Breast epithelium (tissue), 4 donors: ENCODE data around the gene NRXN3. TPM values are rescaled to one million over a fixed set of nuclear protein-coding genes. Genes with fewer than 3 reads are reported as not detected.

Experiments
- DNase-seq, 2 donors: peaks; one replicate each; pipeline ENCODE4 v3.0.0-alpha.2; 2019; ENCODE audit warnings: low spot score in 2 of 2
- H3K27ac ChIP-seq, 2 donors: fragments of 200-600 bp; sonication (generic) in 1 of 2; one replicate each; pipeline ENCODE4 v1.5.1; 2016 to 2019; ENCODE audit warnings: mild to moderate bottlenecking in 1 of 2
- H3K27me3 ChIP-seq, 2 donors: fragments of 200-600 bp; sonication (generic) in 1 of 2; one replicate each; pipeline versions ENCODE4 v1.5.1 to v1.6.0; 2017 to 2019; ENCODE audit warnings: control low read depth in 1 of 2, mild to moderate bottlenecking in 1 of 2
- H3K36me3 ChIP-seq: fragments of 200-600 bp; one replicate; pipeline ENCODE4 v1.5.1; 2019
- H3K4me1 ChIP-seq, 2 donors: fragments of 200-600 bp; sonication (generic); one replicate each; pipeline ENCODE4 v1.5.1; 2016 to 2019; ENCODE audit warnings: control low read depth in 1 of 2
- H3K4me3 ChIP-seq, 3 donors: fragments of 200-600 bp; sonication (generic); 1 replicate in 2 of 3; 2 replicates in 1 of 3; pipeline ENCODE4 v1.5.1; 2016 to 2019; ENCODE audit warnings: mild to moderate bottlenecking in 3 of 3, moderate library complexity in 2 of 3
- H3K9me3 ChIP-seq, 2 donors: fragments of 200-600 bp; sonication (generic) in 1 of 2; one replicate each; pipeline ENCODE4 v1.5.1; 2016 to 2019; ENCODE audit warnings: control low read depth in 1 of 2
- CTCF ChIP-seq, 3 donors: fragments of 450-650 bp; IDR thresholded peaks; one replicate each; pipeline ENCODE4 v1.5.1; 2016 to 2017; ENCODE audit warnings: antibody characterized with exemption in 3 of 3, mild to moderate bottlenecking in 3 of 3, moderate library complexity in 3 of 3
- POLR2A ChIP-seq: fragments of 450-650 bp; IDR thresholded peaks from one replicate; pipeline ENCODE4 v1.6.1; 2016; ENCODE audit warnings: antibody characterized with exemption, mild to moderate bottlenecking, moderate library complexity
- POLR2AphosphoS5 ChIP-seq, 3 donors: sonication (generic); formaldehyde crosslinking; IDR thresholded peaks; one replicate each; pipeline ENCODE4 v1.6.1; 2017; ENCODE audit warnings: antibody characterized with exemption in 3 of 3
- intact Hi-C: fragments of 100-400 bp; cut with DNase I; formaldehyde crosslinking; loops from one replicate; pipeline ENCODE4 v1.15.1; 2023; ENCODE audit warnings: low total_unique reads
- total RNA-seq, 3 donors: library from RNA; depleted of rRNA; stranded (reverse); fragments of >200 nt; gene quantifications; one replicate each; pipeline ENCODE4 v1.1.0, GENCODE V29; 2016

NRXN3 gene
- total RNA-seq, 3 donors from 2014 or later: 2.9 to 3.6 (median 3.5) TPM

GRCh38 chr14:79475887-79476532 lies 1305.8 kb downstream of the NRXN3 start:
- Histone ChIP-seq H3K9me3 (no peaks in the 10 kb centered on the region), H3K4me1 (no peaks in the 10 kb centered on the region), H3K27me3 (no peaks in the 10 kb centered on the region), H3K27ac (no peak overlapping the region), H3K4me3 (no peak overlapping the region), H3K36me3 (no peaks in the 10 kb centered on the region)
- no peak for TF ChIP-seq CTCF (IDR thresholded peaks at IDR 0.05)
- TF ChIP-seq POLR2A: no peak
- TF ChIP-seq POLR2AphosphoS5 (IDR thresholded peaks at IDR 0.05): no peak
- intact Hi-C loops: loop anchor here (5.0 kb wide), 1 partner anchor 166 kb away; no protein-coding TSS in a partner anchor
- no peak for DNase-seq

GRCh38 chr14:79476552-79476951 lies 1306.4 kb downstream of the NRXN3 start:
- no peak for DNase-seq
- Histone ChIP-seq H3K36me3 (no peaks in the 10 kb centered on the region), H3K4me1 (no peaks in the 10 kb centered on the region), H3K9me3 (no peaks in the 10 kb centered on the region), H3K27ac (no peak overlapping the region), H3K27me3 (no peaks in the 10 kb centered on the region), H3K4me3 (no peak overlapping the region)
- TF ChIP-seq POLR2AphosphoS5 (IDR thresholded peaks at IDR 0.05): no peak
- intact Hi-C loops: loop anchor here (5.0 kb wide), 1 partner anchor 166 kb away; no protein-coding TSS in a partner anchor

- TF ChIP-seq CTCF (IDR thresholded peaks at IDR 0.05) (no peak), POLR2AphosphoS5 (IDR thresholded peaks at IDR 0.05) (no peak), POLR2A (no peak)
These were observed 1310.0 kb downstream of the NRXN3 start for GRCh38 chr14:79480212-79480611.

GRCh38 chr14:79482825-79483224 lies 1312.7 kb downstream of the NRXN3 start:
- no peaks in the 10 kb centered on the region for H3K27me3 ChIP-seq
- H3K4me3 ChIP-seq: no peak overlapping the region
- no peaks in the 10 kb centered on the region for H3K36me3 ChIP-seq
- no peak for DNase-seq
- H3K4me1 ChIP-seq: no peaks in the 10 kb centered on the region
- H3K9me3 ChIP-seq: no peaks in the 10 kb centered on the region
- intact Hi-C loops: no loop called here
- H3K27ac ChIP-seq: no peak overlapping the region
- TF ChIP-seq CTCF (IDR thresholded peaks at IDR 0.05) (no peak), POLR2AphosphoS5 (IDR thresholded peaks at IDR 0.05) (no peak), POLR2A (no peak)

More at GRCh38 chr14:79480212-79480611, 1310.0 kb downstream of the NRXN3 start:
- no peak for DNase-seq
- H3K36me3 ChIP-seq: no peaks in the 10 kb centered on the region
- no peak overlapping the region for H3K27ac ChIP-seq
- no peak overlapping the region for H3K4me3 ChIP-seq
- no peaks in the 10 kb centered on the region for H3K27me3 ChIP-seq
- H3K4me1 ChIP-seq: no peaks in the 10 kb centered on the region
- no peaks in the 10 kb centered on the region for H3K9me3 ChIP-seq
- intact Hi-C loops: no loop called here

- TF ChIP-seq CTCF (IDR thresholded peaks at IDR 0.05) (no peak), POLR2A (no peak), POLR2AphosphoS5 (IDR thresholded peaks at IDR 0.05) (no peak)
- no peak overlapping the region for H3K4me3 ChIP-seq
- no peak overlapping the region for H3K27ac ChIP-seq
- no peaks in the 10 kb centered on the region for H3K4me1 ChIP-seq
- intact Hi-C loops: no loop called here
- no peaks in the 10 kb centered on the region for H3K36me3 ChIP-seq
- H3K27me3 ChIP-seq: no peaks in the 10 kb centered on the region
- H3K9me3 ChIP-seq: no peaks in the 10 kb centered on the region
- DNase-seq: no peak
These were observed 1313.6 kb downstream of the NRXN3 start for GRCh38 chr14:79483477-79484388.
